NCI-H524 (cell line): ENCODE measurements around the gene NR1I3.
A peak's percentile ranks its signal among the peaks of the same experiment; 100 is the strongest.

Source experiments
- DNase-seq, 2 experiments: peaks; one replicate each; lab custom pipeline; 2025; lab: John Stamatoyannopoulos, UW

Gene NR1I3

DNA sequence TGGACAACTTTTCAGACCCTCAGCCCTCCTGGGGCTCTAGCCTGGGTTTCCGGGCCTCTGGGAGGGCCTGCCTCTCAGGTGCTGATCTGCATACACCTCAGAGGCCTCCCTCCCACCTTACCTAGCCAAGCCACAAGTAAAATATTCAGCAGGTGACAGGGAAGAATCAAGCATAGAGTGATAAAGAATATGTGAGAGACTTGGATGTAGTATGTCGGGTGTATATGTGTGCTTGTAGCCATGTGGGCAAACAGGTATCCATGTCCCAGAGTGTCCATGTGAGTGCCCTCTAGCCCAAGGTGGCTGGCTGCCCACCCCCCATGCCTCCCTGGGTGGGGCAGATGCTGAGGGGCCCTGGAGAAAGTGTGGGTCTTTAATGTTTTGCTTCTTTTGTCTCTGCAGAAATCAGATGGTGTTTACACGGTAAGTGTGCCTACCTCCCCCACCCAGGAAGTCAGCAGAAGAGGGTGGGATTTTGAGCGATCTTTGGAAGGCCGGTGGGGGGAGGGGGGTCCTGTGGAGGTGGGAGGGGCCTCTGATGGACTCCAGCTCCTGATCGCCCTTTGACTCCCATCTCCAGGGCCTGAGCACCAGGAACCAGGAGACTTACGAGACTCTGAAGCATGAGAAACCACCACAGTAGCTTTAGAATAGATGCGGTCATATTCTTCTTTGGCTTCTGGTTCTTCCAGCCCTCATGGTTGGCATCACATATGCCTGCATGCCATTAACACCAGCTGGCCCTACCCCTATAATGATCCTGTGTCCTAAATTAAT lies 19.5 kb downstream of the NR1I3 start:
- no peak for DNase-seq

DNA sequence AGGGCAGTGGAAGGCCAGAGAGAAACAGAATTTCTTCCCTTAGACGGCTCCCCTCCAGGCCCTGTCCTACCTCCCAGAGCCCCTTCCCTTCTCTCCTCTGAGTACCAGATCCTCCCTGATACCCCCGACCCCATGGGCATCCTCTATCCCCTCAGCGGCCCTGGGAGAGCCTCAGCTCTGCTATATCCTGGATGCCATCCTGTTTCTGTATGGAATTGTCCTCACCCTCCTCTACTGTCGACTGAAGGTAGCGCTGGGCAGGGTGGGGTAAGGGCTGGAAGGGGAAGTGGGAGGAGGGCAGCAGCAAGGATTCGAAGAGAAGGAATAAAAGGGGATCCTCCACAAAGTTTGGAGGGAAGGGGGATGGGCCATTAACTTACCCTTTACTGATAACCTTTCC lies 20.2 kb downstream of the NR1I3 start:
- no peak for DNase-seq

DNA sequence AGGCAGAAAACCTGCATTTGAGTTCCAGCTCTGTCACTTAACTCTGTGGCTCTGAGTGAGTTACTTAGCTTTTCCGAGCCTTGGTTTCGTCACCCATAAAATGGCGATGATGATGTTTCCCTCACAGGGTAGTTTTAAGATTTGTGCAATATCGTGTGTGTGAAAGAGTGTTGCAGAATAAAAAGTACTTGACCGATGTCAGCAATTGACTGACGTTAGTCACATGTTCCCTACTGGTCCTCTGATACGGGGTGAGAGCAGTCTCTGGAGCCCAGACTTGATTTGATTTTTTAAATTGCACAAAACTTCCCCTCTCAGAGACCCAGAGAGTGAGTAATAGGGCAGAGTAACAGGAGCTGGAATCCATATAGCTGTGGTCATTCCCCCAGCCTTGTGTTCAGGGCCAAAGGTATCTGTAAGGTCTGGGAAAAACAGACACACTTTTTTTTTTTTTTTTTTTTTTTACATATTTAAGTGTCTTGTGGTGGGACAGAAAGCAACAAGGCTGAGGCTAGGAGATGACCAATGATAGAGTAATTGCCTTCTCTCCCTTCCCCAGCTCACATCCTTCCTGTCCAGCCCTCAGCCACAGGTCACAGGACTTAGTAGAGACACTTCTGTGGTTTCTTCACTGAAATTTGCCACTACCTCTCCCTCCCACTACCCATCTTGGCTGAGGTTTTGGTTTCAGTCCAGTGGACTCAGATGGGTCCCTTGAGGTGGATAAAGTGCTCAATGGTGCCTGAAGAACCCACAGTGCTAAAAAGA lies 20.9 kb downstream of the NR1I3 start:
- no peak for DNase-seq

- no peak for DNase-seq
Measured at GRCh38 chr1:161215076-161215475, 22.9 kb downstream of the NR1I3 start, which contains the start of gene FCER1G. Gene FCER1G, plus strand, starts transcription at chr1:161215295. Its CDS starts 27 bp downstream, at chr1:161215322.

- no peak for DNase-seq
Measured at GRCh38 chr1:161214369-161214768, 23.6 kb downstream of the NR1I3 start.

DNA sequence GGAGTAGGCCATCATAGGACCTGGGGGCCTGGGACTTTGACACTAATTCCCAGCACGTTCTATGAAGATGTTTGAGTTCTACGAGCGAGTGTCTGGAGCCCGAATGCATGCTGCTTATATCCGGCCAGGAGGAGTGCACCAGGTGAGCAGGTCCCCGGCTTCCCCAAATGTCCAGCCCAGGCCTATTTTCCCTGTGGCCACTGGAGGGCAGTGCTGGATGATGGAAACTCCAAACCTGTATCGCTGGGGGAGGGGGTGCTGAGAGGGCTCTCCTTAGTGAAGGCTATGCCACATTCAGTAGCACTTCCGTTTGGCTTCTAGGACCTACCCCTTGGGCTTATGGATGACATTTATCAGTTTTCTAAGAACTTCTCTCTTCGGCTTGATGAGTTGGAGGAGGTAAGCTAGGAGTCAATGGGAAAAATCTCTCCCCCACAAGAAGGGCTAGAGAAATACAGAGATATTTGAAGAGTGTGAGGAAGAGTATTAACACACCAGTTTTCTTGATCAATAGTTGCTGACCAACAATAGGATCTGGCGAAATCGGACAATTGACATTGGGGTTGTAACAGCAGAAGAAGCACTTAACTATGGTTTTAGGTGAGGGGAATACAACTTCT lies 28.1 kb downstream of the NR1I3 start:
- peak; percentile 53 to 71 for DNase-seq

GRCh38 chr1:161207173-161207572 lies 30.8 kb downstream of the NR1I3 start:
- DNase-seq, result no peak

DNA sequence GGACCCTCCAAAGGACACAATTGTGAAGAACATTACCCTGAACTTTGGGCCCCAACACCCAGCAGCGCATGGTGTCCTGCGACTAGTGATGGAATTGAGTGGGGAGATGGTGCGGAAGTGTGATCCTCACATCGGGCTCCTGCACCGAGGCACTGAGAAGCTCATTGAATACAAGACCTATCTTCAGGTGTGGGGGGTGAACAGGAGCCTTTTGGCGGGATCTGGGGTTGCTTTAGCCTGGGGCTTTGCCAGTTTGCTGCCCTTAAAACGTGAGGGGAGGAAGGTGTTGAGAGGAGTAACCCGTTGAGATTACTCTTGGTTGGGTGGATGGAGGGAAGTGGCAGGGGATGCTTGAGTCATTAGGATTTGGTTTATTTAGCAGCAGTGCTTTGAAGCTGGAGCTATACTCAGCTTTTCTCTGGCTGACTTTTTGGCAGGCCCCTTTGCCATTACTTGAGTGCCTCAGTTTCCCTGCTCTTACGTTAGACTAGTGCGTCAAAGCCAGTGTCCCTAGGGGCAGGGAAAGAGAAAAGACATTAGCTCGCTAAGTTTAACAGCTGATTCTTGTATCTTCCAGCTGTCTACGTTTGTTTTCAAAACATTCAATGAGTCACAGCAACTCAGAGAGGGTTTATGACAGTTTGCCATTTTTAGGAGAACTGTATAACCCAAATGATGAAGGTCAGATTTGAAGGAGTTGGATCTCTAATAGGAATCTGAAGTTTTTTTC lies 31.4 kb downstream of the NR1I3 start:
- DNase-seq, result no peak

- DNase-seq, result peak; percentile 97 to 98
Measured at GRCh38 chr1:161201836-161202712, 35.9 kb downstream of the NR1I3 start, which contains the start of gene NDUFS2. Gene NDUFS2, plus strand, starts transcription at chr1:161202367. Its CDS starts 19 bp downstream, at chr1:161202386.

DNA sequence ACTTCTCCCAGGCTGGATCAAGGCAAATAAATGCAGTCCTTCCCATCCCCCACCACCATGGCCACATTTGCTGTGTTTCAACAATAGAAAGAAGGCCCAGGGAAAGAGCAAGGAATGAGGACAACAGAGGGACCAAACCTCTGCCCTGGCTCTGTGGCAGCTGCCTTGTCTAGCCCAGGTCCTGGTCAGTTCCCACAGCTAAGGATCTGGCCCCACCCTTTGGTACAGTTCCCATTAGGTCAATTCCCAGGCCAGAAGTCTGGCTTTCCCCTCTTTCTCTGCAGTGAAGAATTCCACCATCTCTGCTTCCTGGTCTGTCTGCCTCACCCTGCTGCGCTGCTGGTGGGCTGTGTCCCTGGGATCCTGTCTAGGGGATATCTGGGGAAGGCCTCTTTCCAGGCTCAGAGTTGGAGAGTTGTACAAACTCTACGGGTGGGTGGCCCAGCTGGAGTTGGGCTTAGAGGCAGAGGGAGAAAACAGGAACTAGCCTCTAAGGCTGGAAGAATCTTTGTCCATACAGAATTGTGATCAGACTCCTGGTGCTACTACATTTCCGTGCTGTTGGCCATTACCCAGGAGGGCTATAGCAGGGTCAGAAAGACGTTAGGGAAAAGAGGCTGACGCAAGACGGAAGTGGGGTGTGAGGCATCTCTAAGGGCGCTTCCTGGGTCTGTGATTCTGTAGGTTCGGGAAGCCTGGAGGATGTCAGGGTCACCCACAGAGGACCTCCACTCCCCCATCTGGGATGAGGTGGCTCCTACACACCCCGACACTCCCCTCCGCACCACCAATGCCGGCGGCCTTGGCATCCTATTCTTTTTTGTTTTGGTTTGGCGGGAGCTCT lies 36.8 kb downstream of the NR1I3 start:
- no peak for DNase-seq

GRCh38 chr1:161200421-161200991 lies 37.5 kb downstream of the NR1I3 start:
- no peak for DNase-seq

GRCh38 chr1:161199506-161200139 lies 38.4 kb downstream of the NR1I3 start:
- no peak for DNase-seq

DNA sequence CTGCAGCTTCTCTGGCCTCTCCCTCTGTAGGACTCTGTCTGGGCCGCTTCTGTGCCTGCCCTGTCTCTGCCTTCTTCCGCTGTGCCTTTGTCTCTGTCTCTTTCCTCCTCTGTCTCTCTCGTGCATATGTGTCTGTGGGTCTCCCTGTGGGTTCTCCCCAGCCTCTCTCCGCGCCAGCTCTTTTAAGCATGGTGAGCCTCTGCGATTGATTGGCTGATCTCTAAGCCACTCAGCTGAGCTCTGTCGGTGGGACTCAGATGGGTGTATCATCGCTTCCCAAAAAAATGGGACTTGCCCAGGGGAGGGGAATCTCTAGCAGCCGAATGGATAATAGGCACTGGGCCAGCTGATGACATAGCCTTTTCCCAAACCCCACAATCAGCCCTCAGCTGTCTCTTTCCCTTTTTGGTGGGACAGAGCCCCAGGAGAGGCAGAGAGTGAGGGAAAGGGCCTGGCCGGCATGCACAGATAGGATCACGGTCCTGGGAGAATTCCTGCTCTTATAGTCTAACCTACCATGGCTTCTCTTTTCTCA lies 39.0 kb downstream of the NR1I3 start, which contains the start of gene ADAMTS4:
TSS of gene ADAMTS4 (minus strand) at position 158 of the 535 bp plus-strand sequence. CDS start 427 bp downstream, outside the sequence.
- no peak for DNase-seq

DNA sequence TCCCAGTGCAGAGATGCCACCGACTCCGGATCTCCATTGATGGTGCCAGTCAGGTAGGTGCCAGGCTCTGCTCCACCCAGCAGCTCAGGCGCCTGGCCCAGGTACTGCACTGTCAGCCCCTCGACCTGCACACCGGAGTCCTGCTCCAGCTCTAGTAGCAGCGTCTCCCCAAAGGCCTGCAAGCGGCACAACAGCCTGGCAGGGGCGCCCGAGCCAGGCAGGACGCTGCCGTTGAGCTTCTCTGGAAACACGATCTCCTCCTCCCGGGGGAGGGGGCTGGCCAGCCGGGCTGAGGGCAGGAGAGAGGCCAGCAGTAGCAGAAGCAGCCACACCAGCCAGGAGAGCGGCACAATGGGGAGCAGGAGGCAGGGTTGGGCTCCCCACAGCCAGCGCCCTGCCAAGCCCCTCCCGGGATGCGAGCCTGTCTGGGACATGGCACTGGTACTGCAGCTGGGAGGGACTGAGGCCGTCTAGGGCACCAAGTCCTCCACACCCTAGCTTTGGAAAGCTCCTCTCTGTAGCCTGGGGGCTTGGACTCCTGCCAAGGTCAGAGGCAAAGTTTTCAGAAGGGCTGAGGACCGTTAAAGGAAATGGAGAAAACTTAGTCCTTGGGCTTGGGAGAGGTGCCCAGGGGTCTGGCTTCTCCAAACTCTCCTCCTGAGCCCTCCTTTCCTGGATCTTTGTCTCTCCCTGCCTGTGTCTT lies 39.7 kb downstream of the NR1I3 start:
- DNase-seq, result peak; percentile 43 to 67

DNA sequence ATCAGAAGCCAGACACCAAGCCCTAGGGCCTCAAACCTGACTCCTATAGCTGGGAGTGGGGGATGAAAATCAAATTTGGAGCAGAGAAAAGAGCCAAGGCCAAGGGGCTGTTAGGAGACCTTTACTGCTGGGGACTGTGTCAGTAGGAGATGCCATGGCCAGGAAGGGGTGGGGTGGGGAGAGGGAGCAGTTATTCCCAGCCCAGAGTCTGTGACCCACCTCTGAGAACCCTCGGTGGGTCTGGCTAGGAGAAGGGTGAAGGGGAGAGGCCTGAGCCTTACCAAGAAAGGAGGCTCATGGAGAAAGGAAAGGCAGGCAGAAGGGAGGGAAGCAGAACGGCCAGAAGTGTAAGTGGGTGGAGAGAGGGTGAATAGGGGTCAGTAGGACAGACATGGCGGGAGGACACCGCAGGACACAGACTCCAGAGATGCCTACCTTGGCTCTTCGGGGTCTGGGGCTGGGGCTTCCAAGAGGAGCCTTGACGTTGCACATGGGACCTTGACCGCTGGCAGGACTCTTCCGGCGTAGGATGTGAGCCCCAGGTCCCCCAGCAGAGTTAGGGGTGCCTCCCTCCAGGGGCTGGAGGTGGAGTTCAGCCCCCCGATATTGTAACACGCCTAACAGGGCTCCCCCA lies 40.3 kb downstream of the NR1I3 start:
- no peak for DNase-seq

- peak; percentile 24 to 57 for DNase-seq
Measured at GRCh38 chr1:161196521-161197451, 41.2 kb downstream of the NR1I3 start.
